A549 (cell line): ENCODE measurements around the gene IL21R. TPM values are rescaled to one million over a fixed set of nuclear protein-coding genes. Genes with fewer than 3 reads are reported as not detected.

ENCODE experiments used
- ATAC-seq, 2 experiments: fragments of 200-7000 bp in 1 of 2; fragments of >200 bp in 1 of 2; cut with Nextera tagmentation in 1 of 2; cut with Tn5 transposase in 1 of 2; 3 replicates each; pipeline versions ENCODE4 v1.8.0 to v1.9.1; 2018 to 2020; ENCODE audit warnings: mild to moderate bottlenecking in 1 of 2, moderate library complexity in 1 of 2
- CTCF ChIA-PET: fragments of 300-600 bp; sonication (Branson Sonifier 250); formaldehyde crosslinking; extraction: SDS; loops from one replicate; lab custom pipeline; 2021; ENCODE audit warnings: antibody characterized with exemption, inconsistent platforms; lab: Yijun Ruan, JAX
- POLR2A ChIA-PET: fragments of 350-600 bp; formaldehyde crosslinking; extraction: SDS; loops from one replicate; lab custom pipeline; 2021; ENCODE audit warnings: antibody characterized with exemption, inconsistent platforms; lab: Yijun Ruan, JAX
- DNase-seq, 2 experiments: peaks; one replicate each; pipeline versions ENCODE4 v3.0.0 to v3.0.0-alpha.2; 2011 to 2016; ENCODE audit warnings: low read depth in 1 of 2, low spot score in 1 of 2
- FAIRE-seq: peaks from 2 replicates; lab custom pipeline; 2011; peaks lifted over from hg19 to GRCh38; lab: Jason Lieb, UNC
- H3K27ac ChIP-seq, 2 experiments: fragments of >200 bp; sonication (Bioruptor Twin); formaldehyde crosslinking; 3 replicates each; pipeline ENCODE4 v1.5.1; 2016 to 2017
- H3K4me1 ChIP-seq: fragments of >200 bp; sonication (Bioruptor Twin); formaldehyde crosslinking; 3 replicates; pipeline ENCODE4 v1.6.1; 2016
- H3K4me2 ChIP-seq: fragments of >200 bp; sonication (Bioruptor Twin); formaldehyde crosslinking; 3 replicates; pipeline ENCODE4 v1.6.1; 2016
- H3K4me3 ChIP-seq: fragments of >200 bp; sonication (Bioruptor Twin); formaldehyde crosslinking; 3 replicates; pipeline ENCODE4 v1.5.1; 2016
- H3K9me3 ChIP-seq: fragments of >200 bp; sonication (Bioruptor Twin); formaldehyde crosslinking; 3 replicates; pipeline ENCODE4 v1.6.1; 2016
- BHLHE40 ChIP-seq: IDR thresholded peaks from 2 replicates; pipeline ENCODE4 v1.6.1; 2012; ENCODE audit warnings: low read depth, low read length, inconsistent platforms
- CHD4 ChIP-seq: fragments of 200-600 bp; sonication (generic); IDR thresholded peaks from 2 replicates; pipeline ENCODE4 v1.6.1; 2016; ENCODE audit warnings: antibody characterized with exemption, mild to moderate bottlenecking, borderline replicate concordance
- ELK1 ChIP-seq: fragments of 150-350 bp; IDR thresholded peaks from 2 replicates; pipeline ENCODE4 v1.6.1; 2014; ENCODE audit warnings: low read depth, mild to moderate bottlenecking, low read length
- EP300 ChIP-seq, 2 experiments: fragments of >200 bp; sonication (Bioruptor Twin); formaldehyde crosslinking; IDR thresholded peaks; 2 replicates in 1 of 2; 3 replicates in 1 of 2; pipeline ENCODE4 v1.6.1; 2016 to 2017
- ESRRA ChIP-seq: fragments of 150-350 bp; IDR thresholded peaks from 2 replicates; pipeline ENCODE4 v1.6.1; 2014; ENCODE audit warnings: mild to moderate bottlenecking, low read length, borderline replicate concordance
- FOXS1 ChIP-seq: fragments of 250-450 bp; sonication (Bioruptor Pico); IDR thresholded peaks from 2 replicates; pipeline ENCODE4 v1.5.0; 2020; ENCODE audit warnings: mild to moderate bottlenecking, moderate library complexity
- HOXA7 ChIP-seq: fragments of 250-450 bp; sonication (Bioruptor Pico); IDR thresholded peaks from 2 replicates; pipeline ENCODE4 v1.5.0; 2020; ENCODE audit warnings: mild to moderate bottlenecking, moderate library complexity
- KDM1A ChIP-seq: fragments of 200-600 bp; sonication (generic); IDR thresholded peaks from 2 replicates; pipeline ENCODE4 v1.6.1; 2016; ENCODE audit warnings: low read depth, mild to moderate bottlenecking
- MAFK ChIP-seq: fragments of 450-650 bp; IDR thresholded peaks from 2 replicates; pipeline ENCODE4 v1.6.1; 2014; ENCODE audit not compliant: partially characterized antibody
- MAX ChIP-seq: IDR thresholded peaks from 2 replicates; pipeline ENCODE4 v1.6.1; 2012
- NR3C1 ChIP-seq: fragments of >200 bp; sonication (Bioruptor Twin); formaldehyde crosslinking; IDR thresholded peaks from 3 replicates; pipeline ENCODE4 v1.6.1; 2017
- PHF8 ChIP-seq: fragments of 200-600 bp; sonication (generic); IDR thresholded peaks from 2 replicates; pipeline ENCODE4 v1.6.1; 2016; ENCODE audit warnings: low read depth, mild to moderate bottlenecking, antibody characterized with exemption, moderate library complexity, borderline replicate concordance
- RAD21 ChIP-seq, 2 experiments: fragments of >200 bp in 1 of 2; sonication (Bioruptor Twin) in 1 of 2; formaldehyde crosslinking in 1 of 2; IDR thresholded peaks in 1 of 2; conservative IDR thresholded peaks in 1 of 2; 2 replicates in 1 of 2; 3 replicates in 1 of 2; pipeline ENCODE4 v1.6.1; 2012 to 2018; ENCODE audit warnings: inconsistent platforms in 1 of 2
- RARB ChIP-seq: fragments of 250-450 bp; sonication (Bioruptor Pico); IDR thresholded peaks from 2 replicates; pipeline ENCODE4 v1.8.0; 2021; ENCODE audit warnings: mild to moderate bottlenecking, moderate library complexity
- REST ChIP-seq: fragments of 200-600 bp; sonication (generic); IDR thresholded peaks from 2 replicates; pipeline ENCODE4 v1.6.1; 2016; ENCODE audit warnings: antibody characterized with exemption, mild to moderate bottlenecking, moderate library complexity
- RNF2 ChIP-seq: fragments of 200-600 bp; sonication (generic); IDR thresholded peaks from 2 replicates; pipeline ENCODE4 v1.6.1; 2016; ENCODE audit warnings: low read depth, mild to moderate bottlenecking, antibody characterized with exemption, moderate library complexity, borderline replicate concordance
- SREBF2 ChIP-seq: fragments of 450-650 bp; IDR thresholded peaks from 2 replicates; pipeline ENCODE4 v1.6.1; 2014; ENCODE audit warnings: mild to moderate bottlenecking, moderate library complexity
- TFCP2L1 ChIP-seq: fragments of 250-450 bp; sonication (Bioruptor Pico); IDR thresholded peaks from 2 replicates; pipeline ENCODE4 v1.5.0; 2021; ENCODE audit warnings: mild to moderate bottlenecking
- WGBS: methylation state at CpG from one replicate; pipeline ENCODE4 v1.1.6; 2017; ENCODE audit errors: missing lambda C conversion rate; 5-methylcytosine and 5-hydroxymethylcytosine counted together
- polyA plus RNA-seq, 4 experiments: library from polyadenylated mRNA; depleted of rRNA in 3 of 4; stranded (reverse); fragments of >200 nt; fragmentation: RNase III in 1 of 4; extraction: RNeasy Plus Mini Kit Qiagen cat#74134 plus additional on column Dnase treatment in 1 of 4; gene quantifications; 2 replicates in 3 of 4; 3 replicates in 1 of 4; pipeline ENCODE4 v1.2.3, GENCODE V29; 2011 to 2017
- TF ChIP-seq, protein P1 (sequence below): fragments of 250-450 bp; sonication (Bioruptor Pico); IDR thresholded peaks from 2 replicates; pipeline ENCODE4 v1.5.0; 2020; ENCODE audit warnings: low read depth, mild to moderate bottlenecking, moderate library complexity
- TF ChIP-seq, protein P2 (sequence below): IDR thresholded peaks from 2 replicates; pipeline ENCODE4 v1.6.1; 2012; ENCODE audit warnings: low read depth, borderline replicate concordance

The IL21R gene
- polyA plus RNA-seq, 2 of the 4 experiments (the other 2 are of a cell fraction): 0.04 to 0.09 TPM

DNA sequence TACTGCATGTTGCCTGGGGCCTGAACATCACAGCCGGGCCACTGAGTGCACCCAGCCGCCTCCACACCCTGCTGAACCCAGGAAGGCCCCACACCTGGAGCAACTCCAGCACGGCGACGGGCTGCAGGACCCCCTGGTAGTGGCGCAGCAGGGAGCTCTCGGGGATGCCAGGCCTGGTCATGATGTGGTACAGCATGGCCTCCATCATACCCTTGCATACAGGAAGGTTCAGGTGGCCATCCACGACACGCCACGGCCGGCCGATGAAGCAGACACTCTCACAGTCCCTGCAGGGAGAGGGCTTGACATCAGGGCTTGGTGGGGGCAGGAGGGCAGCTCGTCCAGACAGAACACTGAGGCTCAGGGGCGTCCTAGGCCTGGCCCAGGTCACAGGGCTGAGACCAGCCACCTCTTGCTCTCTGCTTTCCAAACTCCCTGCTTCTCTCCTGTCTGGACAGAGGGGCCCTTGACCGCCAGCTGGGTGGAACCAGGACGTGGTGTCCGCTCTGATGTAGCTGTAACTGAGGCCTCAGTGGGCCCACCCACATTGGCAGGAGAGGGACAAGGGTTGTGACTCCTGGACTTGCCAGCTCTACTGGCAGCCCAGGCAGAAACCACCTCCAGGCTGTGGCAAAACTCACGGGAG is 60.3 kb downstream of the IL21R start:
- CTCF ChIA-PET: interaction anchor here (0.5 to 2.0 kb wide), 6 partner anchors 8 to 1895 kb away, joined by 3 to 8 read pairs (median 4); no protein-coding TSS in a partner anchor
- FAIRE-seq: no peak
- H3K4me3 ChIP-seq: no peak overlapping the region
- no peak for ATAC-seq
- no peak for DNase-seq
- WGBS: 95% methylated on average over 18 of the region's 18 CpGs
- no peak overlapping the region for H3K27ac ChIP-seq
- POLR2A ChIA-PET: interaction anchor here (0.5 kb wide), 1 partner anchor 226 kb away, joined by 3 read pairs; no protein-coding TSS in a partner anchor
- H3K9me3 ChIP-seq: no peaks in the 10 kb centered on the region
- no peaks in the 10 kb centered on the region for H3K4me1 ChIP-seq
- H3K4me2 ChIP-seq: no peak overlapping the region
- no peak for TF ChIP-seq SREBF2

DNA sequence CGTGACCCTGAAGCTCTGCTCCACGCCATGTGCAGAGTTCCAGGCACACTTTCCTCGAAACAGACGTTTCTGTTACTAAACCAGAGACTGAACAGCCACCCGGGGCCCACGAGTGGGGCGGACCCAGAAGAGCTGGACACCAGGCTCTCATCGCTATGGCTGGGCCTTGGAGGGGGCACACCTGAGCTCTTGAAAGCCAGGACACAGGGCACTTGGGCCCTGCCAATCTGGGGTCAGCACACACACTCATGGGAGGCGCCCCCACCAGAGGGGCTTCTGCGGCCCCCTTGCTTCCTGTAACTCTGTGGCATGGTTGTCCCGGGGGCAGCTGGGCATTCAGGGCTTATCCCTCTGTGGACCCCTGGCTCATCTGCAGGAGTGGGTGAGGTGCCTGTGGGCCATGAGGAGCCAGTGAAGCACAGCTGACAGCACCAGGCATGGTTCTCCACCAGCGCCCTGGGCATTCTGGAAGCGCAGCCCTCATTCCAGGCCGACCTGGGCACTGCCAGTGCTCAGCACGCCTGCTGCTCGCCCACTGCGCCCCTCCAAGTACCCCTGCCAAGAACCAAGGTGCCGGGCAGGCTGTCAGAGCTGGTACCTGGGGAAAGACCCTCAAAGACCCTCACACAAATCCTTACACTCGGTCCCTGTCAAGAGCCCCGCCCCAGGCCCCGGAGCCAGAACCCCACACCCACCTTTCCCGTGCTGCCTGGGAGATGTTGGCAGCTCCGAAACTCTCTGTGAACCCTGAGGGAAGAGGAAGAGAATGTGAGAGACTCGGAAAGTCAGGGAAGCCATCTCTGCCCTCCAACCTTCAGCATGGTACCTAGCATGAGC is 61.1 kb downstream of the IL21R start:
- CTCF ChIA-PET: interaction anchor here (0.8 to 2.0 kb wide), 6 partner anchors 9 to 228 kb away, joined by 3 to 8 read pairs (median 4); no protein-coding TSS in a partner anchor
- FAIRE-seq: no peak

More for the DNA sequence above, 61.1 kb downstream of the IL21R start:
- no peak for DNase-seq
- no peak for ATAC-seq
- Histone ChIP-seq H3K4me3 (no peak overlapping the region), H3K27ac (no peak overlapping the region), H3K4me1 (no peaks in the 10 kb centered on the region), H3K4me2 (no peak overlapping the region)
- WGBS: 91% methylated on average over 21 of the region's 24 CpGs
- no peak for TF ChIP-seq MAX
- TF ChIP-seq ESRRA: no peak
- TF ChIP-seq TFCP2L1 (CRISPR knock-in tag): no peak
- TF ChIP-seq EP300 (IDR thresholded peaks at IDR 0.05): no peak
- no peak for TF ChIP-seq PHF8
- TF ChIP-seq CHD4: no peak
- no peak for TF ChIP-seq RARB (CRISPR knock-in tag)
- no peak for TF ChIP-seq KDM1A
- no peak for TF ChIP-seq RNF2
- TF ChIP-seq HOXA7 (CRISPR knock-in tag): no peak
- TF ChIP-seq ELK1: no peak
- no peak for TF ChIP-seq REST
- no peak for TF ChIP-seq NR3C1
- TF ChIP-seq, protein P1, sequence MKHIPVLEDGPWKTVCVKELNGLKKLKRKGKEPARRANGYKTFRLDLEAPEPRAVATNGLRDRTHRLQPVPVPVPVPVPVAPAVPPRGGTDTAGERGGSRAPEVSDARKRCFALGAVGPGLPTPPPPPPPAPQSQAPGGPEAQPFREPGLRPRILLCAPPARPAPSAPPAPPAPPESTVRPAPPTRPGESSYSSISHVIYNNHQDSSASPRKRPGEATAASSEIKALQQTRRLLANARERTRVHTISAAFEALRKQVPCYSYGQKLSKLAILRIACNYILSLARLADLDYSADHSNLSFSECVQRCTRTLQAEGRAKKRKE (CRISPR knock-in tag): no peak
- no peak for TF ChIP-seq RAD21 (conservative IDR thresholded peaks at IDR 0.05 in 1 of 2, IDR thresholded peaks at IDR 0.05 in 1 of 2)
- TF ChIP-seq FOXS1 (CRISPR knock-in tag): no peak
- TF ChIP-seq, protein P2, sequence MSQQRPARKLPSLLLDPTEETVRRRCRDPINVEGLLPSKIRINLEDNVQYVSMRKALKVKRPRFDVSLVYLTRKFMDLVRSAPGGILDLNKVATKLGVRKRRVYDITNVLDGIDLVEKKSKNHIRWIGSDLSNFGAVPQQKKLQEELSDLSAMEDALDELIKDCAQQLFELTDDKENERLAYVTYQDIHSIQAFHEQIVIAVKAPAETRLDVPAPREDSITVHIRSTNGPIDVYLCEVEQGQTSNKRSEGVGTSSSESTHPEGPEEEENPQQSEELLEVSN: no peak
- TF ChIP-seq SREBF2: no peak
- no peak for TF ChIP-seq MAFK
- TF ChIP-seq BHLHE40: no peak
- TF ChIP-seq, all 56 proteins: peak for 0
- H3K9me3 ChIP-seq: no peaks in the 10 kb centered on the region
- POLR2A ChIA-PET: no interaction called here
